SK-N-SH (cell line): ENCODE data around the gene ZBTB22. TPM values are rescaled to one million over a fixed set of nuclear protein-coding genes. Genes with fewer than 3 reads are reported as not detected.

Experiments used
- CTCF ChIA-PET: fragments of 300-600, 350-600 bp; formaldehyde crosslinking; extraction: SDS; loops from one replicate; lab custom pipeline; 2021; lab: Yijun Ruan, JAX
- POLR2A ChIA-PET: fragments of 350-600 bp; sonication (Branson Sonifier 250); formaldehyde crosslinking; extraction: SDS; loops from one replicate; lab custom pipeline; 2020; ENCODE audit warnings: antibody characterized with exemption, inconsistent platforms; lab: Yijun Ruan, JAX
- DNase-seq: peaks from one replicate; pipeline ENCODE4 v3.0.0; 2012
- H2AFZ ChIP-seq: fragments of 200-600 bp; sonication (generic); 2 replicates; pipeline ENCODE4 v1.8.1; 2016; ENCODE audit warnings: antibody characterized with exemption, mild to moderate bottlenecking, low read depth
- H3F3A ChIP-seq: fragments of 200-600 bp; sonication (generic); replicated peaks from 2 replicates; pipeline ENCODE3; 2016; ENCODE audit warnings: antibody characterized with exemption, mild to moderate bottlenecking; ENCODE audit not compliant: insufficient read depth
- H3K27ac ChIP-seq, 2 experiments: fragments of 200-500 bp in 1 of 2; fragments of 200-600 bp in 1 of 2; sonication (Bioruptor generic) in 1 of 2; sonication (generic), shearing (Covaris generic) in 1 of 2; 2 replicates each; pipeline versions ENCODE4 v1.5.1 to v1.6.1; 2014 to 2016; ENCODE audit warnings: low read depth in 2 of 2, inconsistent platforms in 1 of 2, low read length in 1 of 2, mild to moderate bottlenecking in 1 of 2, mixed read lengths in 1 of 2
- H3K27me3 ChIP-seq: fragments of 200-600 bp; sonication (generic), shearing (Covaris generic); 2 replicates; pipeline ENCODE4 v1.6.1; 2016; ENCODE audit warnings: mixed run types; ENCODE audit not compliant: insufficient read depth
- H3K36me3 ChIP-seq, 2 experiments: fragments of 200-500 bp in 1 of 2; fragments of 200-600 bp in 1 of 2; sonication (Bioruptor generic) in 1 of 2; sonication (generic) in 1 of 2; replicated peaks in 1 of 2; 2 replicates each; pipeline versions ENCODE3 to v1.5.1; 2014 to 2016; ENCODE audit warnings: low read length in 1 of 2, mild to moderate bottlenecking in 1 of 2; ENCODE audit not compliant: insufficient read depth in 2 of 2, control insufficient read depth in 1 of 2
- H3K4me1 ChIP-seq, 2 experiments: fragments of 200-500 bp in 1 of 2; fragments of 200-600 bp in 1 of 2; sonication (Bioruptor generic) in 1 of 2; sonication (generic), shearing (Covaris generic) in 1 of 2; 2 replicates each; pipeline versions ENCODE4 v1.5.1 to v1.6.1; 2014 to 2016; ENCODE audit warnings: low read depth in 1 of 2, low read length in 1 of 2, mixed run types in 1 of 2; ENCODE audit not compliant: insufficient read depth in 2 of 2, control insufficient read depth in 1 of 2
- H3K4me2 ChIP-seq: fragments of 200-600 bp; sonication (generic), shearing (Covaris generic); 2 replicates; pipeline ENCODE4 v1.6.1; 2017; ENCODE audit warnings: mixed run types
- H3K4me3 ChIP-seq, 2 experiments: fragments of 200-500 bp in 1 of 2; fragments of 200-600 bp in 1 of 2; sonication (Bioruptor generic) in 1 of 2; sonication (generic), shearing (Covaris generic) in 1 of 2; 2 replicates each; pipeline versions ENCODE4 v1.5.1 to v1.8.1; 2014 to 2016; ENCODE audit warnings: low read depth in 2 of 2, inconsistent platforms in 1 of 2, low read length in 1 of 2, mild to moderate bottlenecking in 1 of 2, mixed read lengths in 1 of 2, moderate library complexity in 1 of 2
- H3K79me2 ChIP-seq: fragments of 200-600 bp; sonication (generic); 2 replicates; pipeline ENCODE4 v1.8.1; 2017; ENCODE audit warnings: mild to moderate bottlenecking; ENCODE audit not compliant: insufficient read depth
- H3K9ac ChIP-seq: fragments of 200-600 bp; sonication (generic); 2 replicates; pipeline ENCODE4 v1.6.1; 2017; ENCODE audit warnings: mixed run types
- H3K9me2 ChIP-seq: fragments of 200-600 bp; sonication (generic); 2 replicates; pipeline ENCODE4 v1.6.1; 2017; ENCODE audit warnings: mixed run types
- H3K9me3 ChIP-seq: fragments of 200-600 bp; sonication (generic); 2 replicates; pipeline ENCODE4 v1.6.1; 2017; ENCODE audit warnings: mixed run types, mild to moderate bottlenecking, moderate library complexity
- H4K20me1 ChIP-seq: fragments of 200-600 bp; sonication (generic); 2 replicates; pipeline ENCODE4 v1.6.1; 2017; ENCODE audit warnings: mild to moderate bottlenecking, mixed run types; ENCODE audit not compliant: insufficient read depth
- ELF1 ChIP-seq: IDR thresholded peaks from 2 replicates; pipeline ENCODE4 v1.4.0; 2012
- EP300 ChIP-seq, 2 experiments: IDR thresholded peaks; 2 replicates each; pipeline versions ENCODE4 v1.4.0 to v1.6.1; 2012; ENCODE audit warnings: borderline replicate concordance in 1 of 2, low read depth in 1 of 2, low read length in 1 of 2
- EZH2phosphoT487 ChIP-seq: fragments of 200-600 bp; sonication (generic); IDR thresholded peaks from 2 replicates; pipeline ENCODE4 v1.6.1; 2017; ENCODE audit warnings: low read depth, mixed run types, mild to moderate bottlenecking, antibody characterized with exemption, moderate library complexity, borderline replicate concordance
- FOSL2 ChIP-seq: IDR thresholded peaks from 2 replicates; pipeline ENCODE4 v1.4.0; 2012; ENCODE audit warnings: low read depth, mild to moderate bottlenecking, moderate library complexity, borderline replicate concordance
- FOXJ3 ChIP-seq: sonication (generic); formaldehyde crosslinking; IDR thresholded peaks from 2 replicates; pipeline ENCODE4 v1.5.1; 2020; ENCODE audit warnings: mild to moderate bottlenecking, missing genetic modification reagents
- FOXM1 ChIP-seq: IDR thresholded peaks from 2 replicates; pipeline ENCODE4 v1.4.0; 2012; ENCODE audit warnings: low read depth, mild to moderate bottlenecking
- GABPA ChIP-seq: IDR thresholded peaks from 2 replicates; pipeline ENCODE4 v1.4.0; 2012; ENCODE audit warnings: low read depth, mild to moderate bottlenecking
- GATA2 ChIP-seq: sonication (generic); formaldehyde crosslinking; IDR thresholded peaks from 2 replicates; pipeline ENCODE4 v1.5.0; 2020; ENCODE audit warnings: mild to moderate bottlenecking, missing genetic modification reagents
- JUND ChIP-seq: IDR thresholded peaks from 2 replicates; pipeline ENCODE4 v1.4.0; 2012
- RAD21 ChIP-seq: IDR thresholded peaks from 2 replicates; pipeline ENCODE4 v1.6.1; 2012; ENCODE audit warnings: mild to moderate bottlenecking, low read length
- RCOR1 ChIP-seq: fragments of 150-350 bp; IDR thresholded peaks from 2 replicates; pipeline ENCODE4 v1.6.1; 2017; ENCODE audit warnings: antibody characterized with exemption, low read length
- RFX5 ChIP-seq: IDR thresholded peaks from 2 replicates; pipeline ENCODE4 v1.6.1; 2012; ENCODE audit warnings: mild to moderate bottlenecking, improper control_type of control experiment, low read length
- RXRA ChIP-seq: IDR thresholded peaks from 2 replicates; pipeline ENCODE4 v1.4.0; 2012; ENCODE audit warnings: low read depth, mild to moderate bottlenecking, borderline replicate concordance
- SIN3A ChIP-seq: IDR thresholded peaks from 2 replicates; pipeline ENCODE4 v1.6.1; 2012; ENCODE audit warnings: low read depth, mild to moderate bottlenecking, low read length, moderate library complexity, borderline replicate concordance
- SMC3 ChIP-seq: IDR thresholded peaks from 2 replicates; pipeline ENCODE4 v1.6.1; 2012; ENCODE audit warnings: low read depth, low read length, improper control_type of control experiment
- TAF1 ChIP-seq: IDR thresholded peaks from 2 replicates; pipeline ENCODE4 v1.6.1; 2012; ENCODE audit warnings: low read depth, mild to moderate bottlenecking, low read length, moderate library complexity, borderline replicate concordance
- TEAD4 ChIP-seq: IDR thresholded peaks from 2 replicates; pipeline ENCODE4 v1.4.0; 2012; ENCODE audit warnings: mild to moderate bottlenecking, borderline replicate concordance; ENCODE audit not compliant: insufficient read depth
- YY1 ChIP-seq: IDR thresholded peaks from 2 replicates; pipeline ENCODE4 v1.4.0; 2012; ENCODE audit warnings: low read depth, mild to moderate bottlenecking
- WGBS: methylation state at CpG from one replicate; pipeline ENCODE4 v1.1.6; 2017; ENCODE audit warnings: low lambda C conversion rate; 5-methylcytosine and 5-hydroxymethylcytosine counted together
- polyA plus RNA-seq, 3 experiments: library from polyadenylated mRNA; depleted of rRNA; stranded (reverse); fragments of >200 nt; gene quantifications; 2 replicates each; pipeline ENCODE4 v1.2.3, GENCODE V29; 2012
- TF ChIP-seq, protein P1 (sequence below): IDR thresholded peaks from 2 replicates; pipeline ENCODE4 v1.4.0; 2012; ENCODE audit warnings: low read depth, borderline replicate concordance
- TF ChIP-seq, protein P2 (sequence below): fragments of 150-350 bp; IDR thresholded peaks from 2 replicates; pipeline ENCODE4 v1.6.1; 2016; ENCODE audit warnings: mild to moderate bottlenecking, low read depth, low read length
- TF ChIP-seq, protein P3 (sequence below): IDR thresholded peaks from 2 replicates; pipeline ENCODE4 v1.4.0; 2012; ENCODE audit warnings: low read depth
- TF ChIP-seq, protein P4 (sequence below): IDR thresholded peaks from 2 replicates; pipeline ENCODE4; 2012
- TF ChIP-seq, protein P5 (sequence below): IDR thresholded peaks from 2 replicates; pipeline ENCODE4 v1.4.0; 2012; ENCODE audit warnings: low read depth, borderline replicate concordance
- TF ChIP-seq, protein P6 (sequence below): fragments of 150-350 bp; IDR thresholded peaks from 2 replicates; pipeline ENCODE4 v1.6.1; 2017; ENCODE audit warnings: antibody characterized with exemption, low read length, low read depth, borderline replicate concordance

ZBTB22 gene
- polyA plus RNA-seq, 1 of the 3 experiments (the other 2 are of a cell fraction), result 19.5 TPM

DNA sequence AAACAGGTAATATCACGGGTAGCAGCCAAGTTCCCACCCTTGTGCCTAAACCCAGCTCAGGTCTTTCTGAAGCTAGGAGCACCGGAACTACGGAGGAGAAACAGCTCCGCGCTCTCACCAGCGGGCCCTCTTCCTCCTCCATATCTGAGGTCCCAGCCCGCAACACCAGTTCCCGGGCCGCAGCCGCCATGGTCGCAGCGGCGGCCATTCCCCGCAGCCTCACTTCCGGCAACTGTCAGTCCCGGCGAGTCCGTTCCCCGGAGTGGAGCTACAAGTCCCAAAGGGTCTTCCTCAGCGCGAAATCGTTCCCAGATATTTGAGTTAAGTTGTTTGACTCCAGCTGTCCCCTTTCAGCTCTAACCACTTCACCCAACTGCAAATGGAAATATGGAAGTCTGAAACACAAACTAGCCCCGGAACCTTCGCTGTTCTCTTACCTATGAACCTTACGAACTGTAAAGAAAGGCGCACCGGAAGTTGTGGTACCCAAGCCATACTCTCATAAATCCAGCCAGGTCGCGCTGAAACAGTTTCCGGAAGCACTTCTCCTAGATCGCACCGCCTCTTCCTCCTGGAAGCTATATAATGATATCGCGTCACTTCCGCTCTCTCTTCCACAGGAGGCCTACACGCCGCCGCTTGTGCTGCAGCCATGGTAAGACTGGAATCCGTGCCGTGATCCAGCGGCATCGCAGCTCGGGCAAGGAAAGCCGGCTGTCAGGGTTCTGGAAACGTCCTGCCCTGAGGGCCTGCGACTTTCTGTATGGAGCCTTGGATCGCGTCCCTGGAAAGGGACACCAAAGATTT lies 45.9 kb downstream of the ZBTB22 start, which contains the start of the genes RPS18 and VPS52:
RPS18 (plus strand) TSS at position 608 of the 807 bp plus-strand sequence; CDS start at position 653, 45 bp downstream.
VPS52 (minus strand) TSS at position 409 of the 807 bp plus-strand sequence; CDS start at position 208, 201 bp downstream.
- Histone ChIP-seq H3K9me3 (no peaks in the 10 kb centered on the region), H3K9me2 (no peaks in the 10 kb centered on the region), H3F3A (peaks cover 45% of the 10 kb centered on the region), H4K20me1 (peaks cover 43% of the 10 kb centered on the region), H3K4me2 (peak within 1 kb of the TSS; percentile 94), H2AFZ (peak within 1 kb of the TSS; percentile 86), H3K79me2 (peaks cover 64% of the 10 kb centered on the region), H3K36me3 (peaks cover 65 to 66% of the 10 kb centered on the region in 2 experiments), H3K27me3 (no peaks in the 10 kb centered on the region), H3K27ac (peak within 1 kb of the TSS; percentile 88 to 99), H3K4me1 (peaks cover 30 to 39% of the 10 kb centered on the region in 2 experiments; a peak in 3 of 4 replicates), H3K4me3 (peak within 1 kb of the TSS; percentile 76 to 91), H3K9ac (peak within 1 kb of the TSS; percentile 95)
- WGBS, result under 1% methylated on average over 36 of the region's 48 CpGs
- ChIA-PET POLR2A (interaction anchor here (0.9 to 2.2 kb wide), 15 partner anchors 9 to 300 kb away, joined by 3 to 19 read pairs (median 4); partner anchors contain the start of genes CUTA, PFDN6, RGL2 and RING1), CTCF (interaction anchor here (1.0 to 3.5 kb wide), 7 partner anchors 8 to 284 kb away, joined by 3 to 18 read pairs (median 4); partner anchors contain the start of genes RGL2 and ZBTB22)
- peak; percentile 89 for DNase-seq
- TF ChIP-seq, protein P1, sequence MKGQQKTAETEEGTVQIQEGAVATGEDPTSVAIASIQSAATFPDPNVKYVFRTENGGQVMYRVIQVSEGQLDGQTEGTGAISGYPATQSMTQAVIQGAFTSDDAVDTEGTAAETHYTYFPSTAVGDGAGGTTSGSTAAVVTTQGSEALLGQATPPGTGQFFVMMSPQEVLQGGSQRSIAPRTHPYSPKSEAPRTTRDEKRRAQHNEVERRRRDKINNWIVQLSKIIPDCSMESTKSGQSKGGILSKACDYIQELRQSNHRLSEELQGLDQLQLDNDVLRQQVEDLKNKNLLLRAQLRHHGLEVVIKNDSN, result 0 out of 2 replicates have a peak, but pooled peaks have one; percentile 38
- TF ChIP-seq YY1 (peak; percentile 97), RXRA (no peak), JUND (no peak), EP300 (IDR thresholded peaks at IDR 0.05; ENCODE audit: borderline replicate concordance in 1 of 2, low read depth in 1 of 2, low read length in 1 of 2) (no peak), RCOR1 (no peak; the same call in 1 of the 2 replicates), TEAD4 (no peak), ELF1 (peak; percentile 86; the same call in 1 of the 2 replicates), SMC3 (no peak), GATA2 (CRISPR knock-in tag) (peak; percentile 7), TAF1 (peak; percentile 97), EZH2phosphoT487 (no peak), SIN3A (peak; percentile 90), FOSL2 (no peak), RFX5 (no peak), FOXJ3 (CRISPR knock-in tag) (no peak), FOXM1 (no peak), RAD21 (no peak), GABPA (peak; percentile 99)
- TF ChIP-seq, protein P2, sequence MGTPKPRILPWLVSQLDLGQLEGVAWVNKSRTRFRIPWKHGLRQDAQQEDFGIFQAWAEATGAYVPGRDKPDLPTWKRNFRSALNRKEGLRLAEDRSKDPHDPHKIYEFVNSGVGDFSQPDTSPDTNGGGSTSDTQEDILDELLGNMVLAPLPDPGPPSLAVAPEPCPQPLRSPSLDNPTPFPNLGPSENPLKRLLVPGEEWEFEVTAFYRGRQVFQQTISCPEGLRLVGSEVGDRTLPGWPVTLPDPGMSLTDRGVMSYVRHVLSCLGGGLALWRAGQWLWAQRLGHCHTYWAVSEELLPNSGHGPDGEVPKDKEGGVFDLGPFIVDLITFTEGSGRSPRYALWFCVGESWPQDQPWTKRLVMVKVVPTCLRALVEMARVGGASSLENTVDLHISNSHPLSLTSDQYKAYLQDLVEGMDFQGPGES, result 0 out of 2 replicates have a peak, but pooled peaks have one; percentile 0
- TF ChIP-seq, protein P3, sequence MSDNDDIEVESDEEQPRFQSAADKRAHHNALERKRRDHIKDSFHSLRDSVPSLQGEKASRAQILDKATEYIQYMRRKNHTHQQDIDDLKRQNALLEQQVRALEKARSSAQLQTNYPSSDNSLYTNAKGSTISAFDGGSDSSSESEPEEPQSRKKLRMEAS, result peak; percentile 98
- TF ChIP-seq, protein P4, sequence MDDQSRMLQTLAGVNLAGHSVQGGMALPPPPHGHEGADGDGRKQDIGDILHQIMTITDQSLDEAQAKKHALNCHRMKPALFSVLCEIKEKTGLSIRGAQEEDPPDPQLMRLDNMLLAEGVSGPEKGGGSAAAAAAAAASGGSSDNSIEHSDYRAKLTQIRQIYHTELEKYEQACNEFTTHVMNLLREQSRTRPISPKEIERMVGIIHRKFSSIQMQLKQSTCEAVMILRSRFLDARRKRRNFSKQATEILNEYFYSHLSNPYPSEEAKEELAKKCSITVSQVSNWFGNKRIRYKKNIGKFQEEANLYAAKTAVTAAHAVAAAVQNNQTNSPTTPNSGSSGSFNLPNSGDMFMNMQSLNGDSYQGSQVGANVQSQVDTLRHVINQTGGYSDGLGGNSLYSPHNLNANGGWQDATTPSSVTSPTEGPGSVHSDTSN, result peak; percentile 83
- TF ChIP-seq, protein P5, sequence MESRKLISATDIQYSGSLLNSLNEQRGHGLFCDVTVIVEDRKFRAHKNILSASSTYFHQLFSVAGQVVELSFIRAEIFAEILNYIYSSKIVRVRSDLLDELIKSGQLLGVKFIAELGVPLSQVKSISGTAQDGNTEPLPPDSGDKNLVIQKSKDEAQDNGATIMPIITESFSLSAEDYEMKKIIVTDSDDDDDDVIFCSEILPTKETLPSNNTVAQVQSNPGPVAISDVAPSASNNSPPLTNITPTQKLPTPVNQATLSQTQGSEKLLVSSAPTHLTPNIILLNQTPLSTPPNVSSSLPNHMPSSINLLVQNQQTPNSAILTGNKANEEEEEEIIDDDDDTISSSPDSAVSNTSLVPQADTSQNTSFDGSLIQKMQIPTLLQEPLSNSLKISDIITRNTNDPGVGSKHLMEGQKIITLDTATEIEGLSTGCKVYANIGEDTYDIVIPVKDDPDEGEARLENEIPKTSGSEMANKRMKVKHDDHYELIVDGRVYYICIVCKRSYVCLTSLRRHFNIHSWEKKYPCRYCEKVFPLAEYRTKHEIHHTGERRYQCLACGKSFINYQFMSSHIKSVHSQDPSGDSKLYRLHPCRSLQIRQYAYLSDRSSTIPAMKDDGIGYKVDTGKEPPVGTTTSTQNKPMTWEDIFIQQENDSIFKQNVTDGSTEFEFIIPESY, result peak; percentile 15; the same call in 1 of the 2 replicates
- TF ChIP-seq, protein P6, sequence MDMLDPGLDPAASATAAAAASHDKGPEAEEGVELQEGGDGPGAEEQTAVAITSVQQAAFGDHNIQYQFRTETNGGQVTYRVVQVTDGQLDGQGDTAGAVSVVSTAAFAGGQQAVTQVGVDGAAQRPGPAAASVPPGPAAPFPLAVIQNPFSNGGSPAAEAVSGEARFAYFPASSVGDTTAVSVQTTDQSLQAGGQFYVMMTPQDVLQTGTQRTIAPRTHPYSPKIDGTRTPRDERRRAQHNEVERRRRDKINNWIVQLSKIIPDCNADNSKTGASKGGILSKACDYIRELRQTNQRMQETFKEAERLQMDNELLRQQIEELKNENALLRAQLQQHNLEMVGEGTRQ, result no peak
